Stimulated activated naive CD8-positive, alpha-beta T cell treated with anti-CD3 and anti-CD28 coated beads, Interleukin-15, Interleukin-2, amounts not matched to agents 100 ng/mL and 50 ng/mL, for 24 hours (primary cell): ENCODE measurements around the gene DNAJB4.
"Not testable (repeated sequence)": the region's sequence is repeated elsewhere in the genome, so short reads cannot be mapped to it uniquely, and the experiment has no call there.

Experiments used
- H3K27ac Mint-ChIP-seq: one replicate; pipeline ENCODE4 v1.8.0; 2021; ENCODE audit warnings: mild to moderate bottlenecking, mixed read lengths
- H3K27me3 Mint-ChIP-seq: one replicate; pipeline ENCODE4 v1.8.0; 2021; ENCODE audit warnings: mixed read lengths
- H3K36me3 Mint-ChIP-seq: one replicate; pipeline ENCODE4 v1.8.0; 2021; ENCODE audit warnings: low read depth, mixed read lengths
- H3K4me1 Mint-ChIP-seq: one replicate; pipeline ENCODE4 v1.8.0; 2021; ENCODE audit warnings: low read depth, mixed read lengths
- H3K4me3 Mint-ChIP-seq: one replicate; pipeline ENCODE4 v1.8.0; 2021; ENCODE audit warnings: mild to moderate bottlenecking, mixed read lengths
- H3K9me3 Mint-ChIP-seq: one replicate; pipeline ENCODE4 v1.8.0; 2021; ENCODE audit warnings: mixed read lengths

The DNAJB4 gene

GRCh38 chr1:78054972-78055371, 50.2 kb downstream of the DNAJB4 start:
- Mint-ChIP-seq H3K27ac (no peak overlapping the region), H3K4me1 (peaks cover 10% of the 10 kb centered on the region), H3K4me3 (no peak overlapping the region), H3K36me3 (no peaks in the 10 kb centered on the region), H3K27me3 (peaks cover 10% of the 10 kb centered on the region), H3K9me3 (peaks cover 7% of the 10 kb centered on the region)

GRCh38 chr1:78055565-78056132, 50.9 kb downstream of the DNAJB4 start:
- peaks cover 9% of the 10 kb centered on the region for H3K27me3 Mint-ChIP-seq
- peaks cover 7% of the 10 kb centered on the region for H3K9me3 Mint-ChIP-seq
- H3K4me1 Mint-ChIP-seq = peaks cover 10% of the 10 kb centered on the region
- H3K27ac Mint-ChIP-seq = no peak overlapping the region
- H3K36me3 Mint-ChIP-seq = no peaks in the 10 kb centered on the region
- no peak overlapping the region for H3K4me3 Mint-ChIP-seq

GRCh38 chr1:78058670-78059069, 53.9 kb downstream of the DNAJB4 start:
- Mint-ChIP-seq H3K27me3 (peaks cover 7% of the 10 kb centered on the region), H3K36me3 (no peaks in the 10 kb centered on the region), H3K4me3 (no peak overlapping the region), H3K9me3 (peaks cover 7% of the 10 kb centered on the region), H3K4me1 (peaks cover 10% of the 10 kb centered on the region), H3K27ac (no peak overlapping the region)

- Mint-ChIP-seq H3K4me1 (no peaks in the 10 kb centered on the region), H3K27ac (no peak overlapping the region), H3K27me3 (peaks cover 3% of the 10 kb centered on the region), H3K4me3 (no peak overlapping the region), H3K36me3 (no peaks in the 10 kb centered on the region), H3K9me3 (no peaks in the 10 kb centered on the region)
Measured at GRCh38 chr1:78060857-78061563, 56.3 kb downstream of the DNAJB4 start.

GRCh38 chr1:78061825-78062523, 57.2 kb downstream of the DNAJB4 start:
- Mint-ChIP-seq H3K27me3 (peaks cover 9% of the 10 kb centered on the region), H3K36me3 (no peaks in the 10 kb centered on the region), H3K4me3 (no peak overlapping the region), H3K4me1 (no peaks in the 10 kb centered on the region), H3K27ac (no peak overlapping the region), H3K9me3 (no peaks in the 10 kb centered on the region)

GRCh38 chr1:78064886-78065285, 60.1 kb downstream of the DNAJB4 start:
- H3K9me3 Mint-ChIP-seq, H3K4me1 Mint-ChIP-seq, H3K27ac Mint-ChIP-seq, H3K36me3 Mint-ChIP-seq, H3K4me3 Mint-ChIP-seq: not testable (repeated sequence)
- H3K27me3 Mint-ChIP-seq = peaks cover 10% of the 10 kb centered on the region
